Cerebellar nuclear complex (tissue), 1 donor: ENCODE data around the gene TRPV2.

Experiments
- DNase-seq, 2 experiments: peaks; one replicate each; lab custom pipeline; 2025; lab: John Stamatoyannopoulos, UW

The TRPV2 gene

DNA sequence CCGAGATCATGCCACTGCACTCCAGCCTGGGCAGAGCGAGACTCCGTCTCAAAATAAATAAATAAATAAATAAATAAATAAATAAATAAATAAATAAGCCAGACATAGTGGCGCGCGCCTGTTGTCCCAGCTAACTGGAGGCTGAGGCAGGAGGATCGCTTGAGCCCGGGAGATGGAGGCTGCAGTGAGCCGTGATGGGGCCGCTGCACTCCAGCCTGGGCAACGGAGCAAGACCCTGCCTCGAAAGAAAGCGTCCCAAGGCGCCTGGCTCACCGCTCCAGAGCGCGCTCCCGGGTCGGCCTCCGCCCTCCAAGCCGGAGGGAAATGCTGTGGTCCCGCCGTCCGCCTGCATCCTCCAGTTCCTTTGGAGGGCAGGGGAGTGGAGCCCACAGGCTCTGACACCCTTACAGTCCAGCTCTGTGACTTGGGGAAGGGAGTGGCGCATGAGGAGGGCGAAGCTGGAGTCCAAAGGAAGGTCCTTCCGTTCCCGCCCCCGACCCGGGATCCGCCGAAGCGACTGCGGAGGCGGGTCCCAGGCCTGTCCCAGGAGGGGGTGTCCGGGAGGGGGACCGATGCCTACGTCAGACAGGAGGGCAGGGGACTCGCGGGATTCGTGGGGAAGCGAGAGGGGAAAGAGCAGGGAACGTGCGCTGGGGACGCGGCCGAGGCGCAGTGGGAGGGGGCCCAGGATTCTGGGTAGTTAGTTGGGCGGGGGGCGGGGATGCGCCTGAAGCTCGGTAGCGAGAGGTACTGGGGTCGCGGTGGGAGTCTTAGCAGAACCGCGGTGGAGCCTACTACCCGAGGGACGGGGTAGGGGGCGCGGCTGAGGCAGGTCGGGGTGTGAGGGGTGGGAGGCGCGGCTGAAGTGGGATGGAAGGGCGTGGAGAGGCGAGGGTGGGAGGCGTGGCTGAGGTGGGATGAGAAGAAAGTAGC, 8.4 kb upstream of the TRPV2 start:
- no peak for DNase-seq

DNA sequence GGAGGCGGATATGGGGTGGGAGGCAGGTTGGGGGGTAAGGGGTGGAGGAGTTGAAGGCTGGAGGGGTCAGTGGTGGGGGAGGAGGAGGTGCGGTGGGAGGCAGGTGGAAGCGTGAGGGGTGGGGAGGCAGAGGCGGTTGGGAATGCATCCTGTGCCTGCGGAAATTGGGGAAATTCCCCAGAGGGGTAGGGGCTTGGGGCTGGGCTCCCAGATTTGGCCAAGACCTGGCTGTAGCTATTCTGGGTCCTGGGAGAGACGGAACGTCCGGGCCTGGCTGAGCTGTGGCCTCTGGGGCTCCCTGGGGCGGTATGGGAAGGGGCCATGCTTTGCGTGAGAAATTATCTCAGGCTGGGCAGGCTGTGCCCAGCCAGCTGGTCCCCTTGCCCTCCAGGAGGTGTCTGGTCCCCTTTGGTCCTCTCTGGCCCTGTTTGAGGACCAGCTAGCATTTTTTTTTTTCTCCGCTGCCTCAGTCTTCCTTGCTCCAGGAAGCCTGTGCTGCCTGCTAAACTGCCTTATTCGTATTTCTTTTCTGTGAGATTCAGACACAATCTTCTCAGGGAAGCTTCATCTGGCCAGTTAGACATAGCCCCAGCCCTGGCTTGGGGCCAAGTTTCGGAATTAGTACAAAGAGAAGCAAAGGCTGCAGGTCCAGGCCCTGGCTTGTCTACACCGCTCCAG, 7.3 kb upstream of the TRPV2 start:
- peak in 1 of 2 experiments; percentile 15 for DNase-seq

DNA sequence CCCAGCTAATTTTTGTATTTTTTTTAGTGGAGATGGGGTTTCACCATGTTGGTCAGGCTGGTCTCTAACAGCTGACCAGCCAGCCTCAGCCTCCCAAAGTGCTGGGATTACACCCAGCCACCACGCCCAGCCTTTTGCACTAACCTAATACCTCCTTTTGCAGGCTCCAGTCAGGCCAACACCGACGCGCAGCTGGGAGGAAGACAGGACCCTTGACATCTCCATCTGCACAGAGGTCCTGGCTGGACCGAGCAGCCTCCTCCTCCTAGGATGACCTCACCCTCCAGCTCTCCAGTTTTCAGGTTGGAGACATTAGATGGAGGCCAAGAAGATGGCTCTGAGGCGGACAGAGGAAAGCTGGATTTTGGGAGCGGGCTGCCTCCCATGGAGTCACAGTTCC, 2.0 kb downstream of the TRPV2 start:
- DNase-seq, result no peak

DNA sequence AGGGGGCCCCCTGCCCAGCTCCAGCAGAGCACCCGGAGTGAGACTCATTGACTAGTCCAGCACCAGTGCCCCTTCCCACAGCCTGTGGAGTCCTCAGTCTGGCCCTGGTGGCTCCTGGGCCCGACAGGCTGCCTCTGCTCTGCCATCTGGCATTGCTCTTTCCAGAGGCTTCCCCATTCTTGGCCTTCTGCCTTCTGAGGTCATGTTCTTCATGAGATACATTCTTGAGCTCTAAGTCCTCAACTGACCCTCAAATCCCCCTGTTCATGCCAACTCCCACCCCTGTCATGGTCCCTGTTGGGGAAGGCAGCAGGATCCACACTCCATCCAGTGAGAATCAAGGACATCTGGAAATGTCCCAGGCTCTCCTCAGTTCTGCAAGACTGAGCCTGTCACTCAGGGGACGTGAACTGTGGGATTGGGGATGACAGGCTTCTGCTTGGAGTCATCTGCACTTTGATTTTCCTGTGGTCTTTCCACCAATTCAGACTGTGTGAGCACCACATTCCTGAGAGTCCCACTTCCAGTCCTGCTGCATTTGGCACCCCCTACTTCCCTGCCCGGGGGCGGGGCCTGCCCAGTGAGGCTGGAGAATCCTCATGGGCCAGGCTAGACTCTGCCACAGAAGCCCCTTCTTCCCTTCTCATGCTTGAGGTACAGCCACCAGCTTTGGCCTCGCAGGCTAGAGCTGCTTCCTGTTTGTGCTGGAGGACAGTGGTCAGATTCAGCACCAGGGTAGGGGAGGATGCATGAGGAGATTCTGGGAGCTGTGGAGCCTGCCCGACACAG, 2.7 kb downstream of the TRPV2 start:
- no peak for DNase-seq

DNA sequence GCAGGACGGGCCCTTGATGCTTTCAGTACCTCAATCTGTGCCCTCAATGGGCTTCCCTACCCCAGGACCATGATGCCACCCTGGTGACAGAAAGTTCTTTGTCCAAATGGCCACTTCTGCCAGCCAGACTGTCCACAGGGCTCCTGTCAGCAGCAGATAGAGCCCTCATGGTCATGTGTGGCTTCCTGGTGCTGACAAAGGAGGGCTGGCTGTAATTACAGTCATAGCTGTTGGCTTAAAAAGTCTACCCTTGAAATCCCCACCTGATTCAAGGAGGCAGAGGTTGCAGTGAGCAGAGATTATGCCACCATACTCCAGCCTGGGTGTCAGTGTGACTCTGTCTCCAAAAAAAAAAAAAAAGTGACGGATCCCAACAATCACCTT, 3.3 kb downstream of the TRPV2 start:
- no peak for DNase-seq

- no peak for DNase-seq
Measured at GRCh38 chr17:16419074-16419928, 3.9 kb downstream of the TRPV2 start.

- no peak for DNase-seq
Measured at GRCh38 chr17:16419929-16420271, 4.5 kb downstream of the TRPV2 start.

DNA sequence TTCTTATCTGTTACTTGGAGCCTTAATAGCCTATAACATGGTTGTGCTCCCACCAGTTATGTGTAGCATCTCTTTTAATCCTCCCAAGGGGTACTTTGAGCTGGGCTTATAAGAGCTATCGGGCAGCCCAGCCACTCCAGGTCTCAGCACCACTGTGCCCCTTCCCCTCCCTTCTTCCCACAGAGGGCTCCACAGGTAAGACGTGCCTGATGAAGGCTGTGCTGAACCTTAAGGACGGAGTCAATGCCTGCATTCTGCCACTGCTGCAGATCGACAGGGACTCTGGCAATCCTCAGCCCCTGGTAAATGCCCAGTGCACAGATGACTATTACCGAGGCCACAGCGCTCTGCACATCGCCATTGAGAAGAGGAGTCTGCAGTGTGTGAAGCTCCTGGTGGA, 7.0 kb downstream of the TRPV2 start:
- DNase-seq, result no peak

- DNase-seq, result peak; percentile 65 to 73
Measured at GRCh38 chr17:16423226-16423872, 8.0 kb downstream of the TRPV2 start.

GRCh38 chr17:16425202-16425601, 9.8 kb downstream of the TRPV2 start:
- no peak for DNase-seq

DNA sequence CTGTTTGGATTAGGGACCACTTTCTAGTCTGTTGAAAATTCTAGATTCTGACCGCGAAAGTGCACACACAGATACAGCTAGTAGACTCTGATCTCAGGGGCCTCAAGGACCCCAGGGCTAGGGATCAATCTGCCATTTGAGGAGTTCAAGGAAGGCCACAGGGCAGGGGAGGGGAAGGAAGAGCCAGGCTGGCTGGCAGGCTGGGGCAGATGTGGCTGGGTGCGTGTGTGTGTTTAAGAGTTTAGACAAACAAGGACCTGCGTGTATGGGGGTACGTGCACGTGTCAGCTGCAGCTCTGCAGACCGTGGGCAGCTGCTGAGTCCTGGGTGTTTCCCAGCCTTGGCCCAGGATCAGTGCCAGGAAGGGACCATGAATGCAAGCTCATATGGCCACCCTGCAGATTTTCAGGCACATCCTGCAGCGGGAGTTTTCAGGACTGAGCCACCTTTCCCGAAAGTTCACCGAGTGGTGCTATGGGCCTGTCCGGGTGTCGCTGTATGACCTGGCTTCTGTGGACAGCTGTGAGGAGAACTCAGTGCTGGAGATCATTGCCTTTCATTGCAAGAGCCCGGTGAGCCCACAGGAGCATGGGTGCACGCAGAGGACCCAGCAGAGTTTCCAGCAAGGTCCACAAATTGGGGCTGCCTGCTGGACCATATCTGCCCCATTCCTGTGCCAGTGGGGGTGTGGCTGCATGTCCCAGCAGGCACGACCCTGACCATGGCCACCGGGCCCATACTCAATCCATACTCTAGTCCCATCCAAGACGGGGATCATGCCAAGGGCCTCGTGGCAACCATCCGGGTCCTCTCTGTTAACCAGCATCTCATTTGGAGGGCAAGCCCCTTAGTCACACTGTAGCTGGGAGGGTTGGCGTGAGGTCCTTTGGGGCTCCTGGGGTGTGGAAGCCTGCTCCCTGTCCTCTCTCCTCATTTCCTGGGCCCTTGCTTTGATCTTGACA, 10.6 kb downstream of the TRPV2 start:
- DNase-seq, result no peak

DNA sequence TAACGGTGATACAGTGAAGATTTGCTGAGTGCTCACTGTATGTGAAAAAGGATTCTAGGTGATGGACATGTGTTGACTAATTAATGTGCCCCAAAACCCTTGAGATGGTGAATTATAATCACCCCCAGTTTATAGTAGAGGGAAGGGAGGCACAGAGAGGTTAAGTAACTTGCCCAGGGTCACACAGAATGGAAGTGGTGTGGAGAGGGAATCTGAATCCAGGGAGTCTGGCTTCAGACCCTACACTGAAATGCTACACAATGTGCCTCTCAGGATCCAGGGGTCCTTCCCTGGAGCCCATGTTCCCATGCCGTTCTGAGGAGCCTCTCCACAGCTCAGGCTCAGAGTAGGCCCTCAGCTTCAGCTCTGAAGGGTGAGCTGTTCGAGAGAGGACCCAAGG, 11.6 kb downstream of the TRPV2 start:
- DNase-seq, result no peak

DNA sequence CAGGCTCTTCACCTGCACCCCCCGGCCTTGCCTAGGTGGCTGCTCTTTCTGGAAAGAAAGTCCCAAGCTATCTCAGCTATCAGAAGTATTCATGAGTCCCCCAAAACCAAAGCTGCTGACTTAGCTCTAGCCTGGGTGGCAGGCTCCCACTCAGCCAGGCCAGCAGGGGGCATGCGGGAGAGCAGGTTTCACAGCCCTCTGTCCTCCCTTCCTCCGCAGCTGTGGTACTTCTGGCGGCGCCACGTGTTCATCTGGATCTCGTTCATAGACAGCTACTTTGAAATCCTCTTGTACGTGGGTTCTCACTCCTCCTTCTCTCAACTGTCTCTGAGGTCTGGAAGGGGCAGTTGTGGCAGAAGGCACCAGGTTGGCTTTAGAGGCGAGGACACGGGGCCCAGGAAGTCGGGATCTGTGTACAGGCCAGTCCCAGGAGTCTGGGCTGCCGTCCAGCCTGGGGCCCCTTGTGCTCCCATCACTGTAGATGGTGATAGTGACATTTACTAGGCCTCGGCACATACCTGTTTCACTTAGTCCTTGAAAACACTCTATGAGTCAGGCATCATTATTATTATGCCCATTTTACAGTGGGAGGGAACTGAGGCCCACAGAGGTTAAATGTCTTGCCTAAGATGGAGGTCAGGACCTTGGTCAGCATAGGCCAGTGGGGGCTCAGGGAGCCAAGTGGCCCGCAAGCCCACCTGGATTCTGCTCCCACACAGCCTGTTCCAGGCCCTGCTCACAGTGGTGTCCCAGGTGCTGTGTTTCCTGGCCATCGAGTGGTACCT, 12.9 kb downstream of the TRPV2 start:
- no peak for DNase-seq

GRCh38 chr17:16429083-16429482, 13.7 kb downstream of the TRPV2 start:
- DNase-seq, result no peak

DNA sequence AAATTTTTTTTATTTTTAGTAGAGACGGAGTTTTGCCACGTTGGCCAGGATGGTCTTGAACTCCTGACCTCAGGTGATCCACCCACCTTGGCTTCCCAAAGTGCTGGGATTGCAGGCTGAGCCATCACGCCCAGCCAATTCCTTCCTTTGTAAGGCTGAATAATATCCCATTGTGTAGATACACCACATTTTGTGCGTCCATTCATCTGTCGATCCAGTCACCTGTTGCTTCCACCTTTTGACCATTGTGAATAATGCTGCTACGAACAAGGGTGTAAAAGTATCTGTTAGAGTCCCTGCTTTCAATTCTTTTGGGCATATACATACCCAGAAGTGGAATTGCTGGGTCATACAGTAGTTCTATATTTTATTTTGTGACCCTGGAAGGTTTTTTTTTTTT, 15.3 kb downstream of the TRPV2 start:
- no peak for DNase-seq

GRCh38 chr17:16432017-16432416, 16.6 kb downstream of the TRPV2 start:
- no peak for DNase-seq

GRCh38 chr17:16433514-16433913, 18.1 kb downstream of the TRPV2 start:
- no peak for DNase-seq

GRCh38 chr17:16434662-16435061, 19.3 kb downstream of the TRPV2 start:
- no peak for DNase-seq
